Astrocyte (in vitro differentiated cells and primary cell): Measurements from ENCODE around the gene SMOC1. TPM values are rescaled to one million over a fixed set of nuclear protein-coding genes. Genes with fewer than 3 reads are reported as not detected.
A peak's percentile ranks its signal among the peaks of the same experiment; 100 is the strongest.

Experiments used
- DNase-seq: peaks from one replicate; pipeline ENCODE4 v3.0.0-alpha.2; 2010; ENCODE audit warnings: low read depth
- FAIRE-seq: peaks from 2 replicates; lab custom pipeline; 2011; peaks lifted over from hg19 to GRCh38; lab: Jason Lieb, UNC
- H2AFZ ChIP-seq: 2 replicates; pipeline ENCODE4 v1.6.0; 2012; ENCODE audit warnings: low read depth, low read length, inconsistent platforms
- H3K27ac ChIP-seq: 2 replicates; pipeline ENCODE4 v1.5.1; 2011; ENCODE audit warnings: low read depth, low read length, inconsistent platforms
- H3K27me3 ChIP-seq: 2 replicates; pipeline ENCODE4 v1.6.0; 2011; ENCODE audit warnings: low read length, inconsistent platforms; ENCODE audit not compliant: insufficient read depth
- H3K36me3 ChIP-seq: 2 replicates; pipeline ENCODE4 v1.5.1; 2011; ENCODE audit warnings: low read length, inconsistent platforms; ENCODE audit not compliant: insufficient read depth
- H3K4me1 ChIP-seq: 2 replicates; pipeline ENCODE4 v1.5.1; 2011; ENCODE audit warnings: low read length, inconsistent platforms; ENCODE audit not compliant: insufficient read depth
- H3K4me2 ChIP-seq: 2 replicates; pipeline ENCODE4 v1.6.0; 2012; ENCODE audit warnings: low read length, inconsistent platforms
- H3K4me3 ChIP-seq: 2 replicates; pipeline ENCODE4 v1.5.1; 2011; ENCODE audit warnings: low read depth, mild to moderate bottlenecking, low read length, inconsistent platforms; ENCODE audit not compliant: insufficient read depth
- H3K79me2 ChIP-seq: 2 replicates; pipeline ENCODE4 v1.6.0; 2012; ENCODE audit warnings: mild to moderate bottlenecking, low read length, inconsistent platforms; ENCODE audit not compliant: insufficient read depth
- H3K9ac ChIP-seq: 2 replicates; pipeline ENCODE4 v1.6.0; 2012; ENCODE audit warnings: mild to moderate bottlenecking, low read length, inconsistent platforms
- H3K9me3 ChIP-seq: 2 replicates; pipeline ENCODE4 v1.5.1; 2012; ENCODE audit warnings: low read depth, mild to moderate bottlenecking, low read length, inconsistent platforms; ENCODE audit not compliant: insufficient read depth
- H4K20me1 ChIP-seq: 2 replicates; pipeline ENCODE4 v1.6.0; 2012; ENCODE audit warnings: low read length, inconsistent platforms; ENCODE audit not compliant: insufficient read depth
- H3K27ac Mint-ChIP-seq: one replicate; pipeline ENCODE4 v1.8.0; 2021; ENCODE audit warnings: mild to moderate bottlenecking, mixed read lengths; ENCODE audit not compliant: unreplicated experiment
- H3K27me3 Mint-ChIP-seq: one replicate; pipeline ENCODE4 v1.8.0; 2021; ENCODE audit warnings: low read depth, mixed read lengths; ENCODE audit not compliant: unreplicated experiment
- H3K36me3 Mint-ChIP-seq: one replicate; pipeline ENCODE4 v1.8.0; 2021; ENCODE audit warnings: low read depth, mixed read lengths; ENCODE audit not compliant: unreplicated experiment
- H3K4me1 Mint-ChIP-seq: one replicate; pipeline ENCODE4 v1.8.0; 2021; ENCODE audit warnings: low read depth, mixed read lengths; ENCODE audit not compliant: unreplicated experiment
- H3K4me3 Mint-ChIP-seq: one replicate; pipeline ENCODE4 v1.8.0; 2021; ENCODE audit warnings: mild to moderate bottlenecking, moderate library complexity, mixed read lengths; ENCODE audit not compliant: unreplicated experiment
- H3K9me3 Mint-ChIP-seq: one replicate; pipeline ENCODE4 v1.8.0; 2021; ENCODE audit warnings: mild to moderate bottlenecking, mixed read lengths; ENCODE audit not compliant: unreplicated experiment
- EZH2 ChIP-seq: IDR thresholded peaks from 2 replicates; pipeline ENCODE4 v1.6.1; 2012; ENCODE audit warnings: mild to moderate bottlenecking, low read length, inconsistent platforms; ENCODE audit not compliant: insufficient read depth
- total RNA-seq: library from RNA; stranded (reverse); gene quantifications from 2 replicates; pipeline ENCODE4 v1.2.1, GENCODE V29; 2021
- TF ChIP-seq, protein P1 (sequence below): IDR thresholded peaks from 2 replicates; pipeline ENCODE4 v1.5.1; 2011; ENCODE audit warnings: low read depth, mild to moderate bottlenecking, inconsistent platforms, low read length, moderate library complexity; ENCODE audit not compliant: insufficient read depth

Gene SMOC1
- total RNA-seq, 1 donor from 2014 or later, result 0.16 TPM

DNA sequence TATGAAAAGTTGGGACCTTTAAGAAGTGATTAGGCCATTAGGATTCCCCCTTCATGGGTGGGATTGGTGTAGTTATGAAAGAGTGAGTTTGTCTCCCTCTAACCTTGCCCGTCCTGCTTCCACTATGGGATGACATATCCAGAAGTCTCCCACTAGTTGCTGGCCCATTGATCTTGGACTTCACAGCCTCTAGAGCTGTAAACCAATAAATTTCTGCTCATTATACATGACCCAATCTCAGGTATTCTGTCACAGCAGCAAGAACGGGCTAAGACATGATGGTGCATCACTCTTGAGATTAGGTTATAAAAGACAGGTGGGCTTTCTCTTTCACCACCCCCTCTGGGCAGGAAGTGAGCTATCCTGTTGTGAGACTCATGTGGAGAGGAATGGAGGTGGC is 8.6 kb upstream of the SMOC1 start:
- no peak for TF ChIP-seq EZH2
- TF ChIP-seq, protein P1, sequence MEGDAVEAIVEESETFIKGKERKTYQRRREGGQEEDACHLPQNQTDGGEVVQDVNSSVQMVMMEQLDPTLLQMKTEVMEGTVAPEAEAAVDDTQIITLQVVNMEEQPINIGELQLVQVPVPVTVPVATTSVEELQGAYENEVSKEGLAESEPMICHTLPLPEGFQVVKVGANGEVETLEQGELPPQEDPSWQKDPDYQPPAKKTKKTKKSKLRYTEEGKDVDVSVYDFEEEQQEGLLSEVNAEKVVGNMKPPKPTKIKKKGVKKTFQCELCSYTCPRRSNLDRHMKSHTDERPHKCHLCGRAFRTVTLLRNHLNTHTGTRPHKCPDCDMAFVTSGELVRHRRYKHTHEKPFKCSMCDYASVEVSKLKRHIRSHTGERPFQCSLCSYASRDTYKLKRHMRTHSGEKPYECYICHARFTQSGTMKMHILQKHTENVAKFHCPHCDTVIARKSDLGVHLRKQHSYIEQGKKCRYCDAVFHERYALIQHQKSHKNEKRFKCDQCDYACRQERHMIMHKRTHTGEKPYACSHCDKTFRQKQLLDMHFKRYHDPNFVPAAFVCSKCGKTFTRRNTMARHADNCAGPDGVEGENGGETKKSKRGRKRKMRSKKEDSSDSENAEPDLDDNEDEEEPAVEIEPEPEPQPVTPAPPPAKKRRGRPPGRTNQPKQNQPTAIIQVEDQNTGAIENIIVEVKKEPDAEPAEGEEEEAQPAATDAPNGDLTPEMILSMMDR, result no peak
- no peak for FAIRE-seq

DNA sequence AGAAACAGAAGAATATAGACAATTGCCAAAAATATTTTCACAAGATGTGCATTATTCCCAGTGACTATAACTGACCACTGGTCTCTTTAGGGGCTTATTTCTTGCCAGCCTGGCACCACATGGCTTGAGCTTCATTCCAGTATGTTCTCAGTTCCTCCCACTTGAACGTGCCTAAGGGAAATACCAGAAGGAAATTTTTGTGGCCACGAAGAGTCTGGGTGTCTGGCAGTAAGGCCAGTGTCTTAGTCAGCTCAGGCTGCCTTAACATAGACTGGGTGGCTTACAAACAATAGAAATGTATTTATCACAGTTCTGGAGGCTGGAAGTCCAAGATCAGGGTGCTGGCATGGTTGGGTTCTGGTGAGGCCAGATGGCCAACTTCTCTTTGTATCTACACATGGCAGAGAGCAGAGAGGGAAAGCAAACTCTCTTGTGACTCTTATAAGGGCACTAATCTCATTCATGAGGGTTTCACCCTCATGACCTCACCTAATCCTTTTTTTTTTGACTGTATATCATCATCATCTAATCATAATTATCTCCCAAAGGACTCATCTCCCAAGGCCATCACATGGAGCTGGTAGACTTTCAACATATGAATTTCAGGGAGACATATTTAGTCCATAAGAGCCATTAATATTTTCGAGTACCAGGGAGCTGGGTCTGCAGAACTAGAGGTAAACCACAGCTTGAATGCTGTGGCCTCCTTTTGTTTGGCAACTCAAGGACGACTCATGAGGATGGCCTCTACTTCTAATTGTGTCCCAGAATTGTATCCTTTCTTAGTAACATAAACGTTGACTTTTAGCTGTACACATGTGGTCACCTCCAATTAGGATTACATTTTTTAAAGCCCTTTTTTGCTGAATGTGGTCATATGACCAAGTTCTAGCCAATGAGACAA is 5.1 kb upstream of the SMOC1 start:
- H3K4me1 ChIP-seq, result no peaks in the 10 kb centered on the region
- H3K4me2 ChIP-seq, result no peak overlapping the region
- peak; percentile 63 for DNase-seq
- no peaks in the 10 kb centered on the region for H3K79me2 ChIP-seq
- no peak overlapping the region for H3K4me3 ChIP-seq
- no peak overlapping the region for H3K9ac ChIP-seq
- no peak overlapping the region for H2AFZ ChIP-seq
- Mint-ChIP-seq H3K27me3 (peaks cover 18% of the 10 kb centered on the region), H3K36me3 (no peaks in the 10 kb centered on the region), H3K4me1 (peaks cover 14% of the 10 kb centered on the region), H3K9me3 (peaks cover 6% of the 10 kb centered on the region), H3K4me3 (no peak overlapping the region), H3K27ac (peak overlapping the region; percentile 95)
- H3K27ac ChIP-seq, result no peak overlapping the region
- no peaks in the 10 kb centered on the region for H3K36me3 ChIP-seq
- TF ChIP-seq, protein P1, result no peak
- TF ChIP-seq EZH2, result no peak
- no peaks in the 10 kb centered on the region for H4K20me1 ChIP-seq
- FAIRE-seq, result no peak
- peaks cover 16% of the 10 kb centered on the region for H3K27me3 ChIP-seq
- no peaks in the 10 kb centered on the region for H3K9me3 ChIP-seq

More for the DNA sequence above, 8.6 kb upstream of the SMOC1 start:
- Mint-ChIP-seq H3K9me3 (peaks cover 13% of the 10 kb centered on the region), H3K27ac (no peak overlapping the region), H3K27me3 (peaks cover 1% of the 10 kb centered on the region), H3K36me3 (no peaks in the 10 kb centered on the region), H3K4me3 (no peak overlapping the region), H3K4me1 (peaks cover 14% of the 10 kb centered on the region)
- no peak for DNase-seq
- Histone ChIP-seq H2AFZ (no peak overlapping the region), H3K4me1 (no peaks in the 10 kb centered on the region), H3K79me2 (no peaks in the 10 kb centered on the region), H3K4me2 (no peak overlapping the region), H3K36me3 (no peaks in the 10 kb centered on the region), H3K9ac (no peak overlapping the region), H3K9me3 (no peaks in the 10 kb centered on the region), H4K20me1 (no peaks in the 10 kb centered on the region), H3K27ac (no peak overlapping the region), H3K4me3 (no peak overlapping the region), H3K27me3 (no peaks in the 10 kb centered on the region)

DNA sequence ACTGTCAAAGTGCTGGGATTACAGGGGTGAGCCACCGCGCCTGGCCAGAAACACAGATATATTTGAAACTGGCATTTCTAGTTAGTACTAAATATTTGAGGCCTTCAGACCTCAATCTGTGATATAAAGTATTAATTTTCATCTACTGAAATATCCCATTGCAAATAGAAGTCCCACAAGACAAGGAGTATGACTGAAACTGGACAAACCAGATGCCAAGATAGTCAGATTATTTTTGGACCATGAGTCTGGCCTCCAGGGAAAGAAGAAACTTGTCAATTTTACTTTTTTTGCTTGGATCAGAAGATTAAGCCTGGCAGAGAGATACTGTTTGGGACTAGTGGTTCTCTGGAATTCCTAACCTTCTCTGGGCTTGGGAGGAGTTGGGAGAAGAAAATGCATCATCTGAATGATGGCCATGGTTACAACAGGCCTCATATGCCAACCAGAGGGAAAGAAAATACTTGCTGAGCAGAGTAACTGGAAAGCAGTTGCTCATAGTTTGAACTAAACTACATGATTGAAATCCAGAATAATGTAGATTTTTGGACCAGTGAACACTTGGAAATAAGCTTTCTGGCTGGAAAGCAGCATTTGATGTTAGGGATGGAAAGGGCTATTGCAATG is 2.9 kb upstream of the SMOC1 start:
- no peak overlapping the region for H3K9ac ChIP-seq
- H2AFZ ChIP-seq, result no peak overlapping the region
- TF ChIP-seq EZH2, result no peak
- TF ChIP-seq, protein P1, result no peak
- H3K79me2 ChIP-seq, result no peaks in the 10 kb centered on the region
- H3K36me3 ChIP-seq, result no peaks in the 10 kb centered on the region
- H3K27me3 ChIP-seq, result peaks cover 29% of the 10 kb centered on the region
- no peak overlapping the region for H3K27ac Mint-ChIP-seq
- H3K36me3 Mint-ChIP-seq, result no peaks in the 10 kb centered on the region
- H3K4me1 ChIP-seq, result no peaks in the 10 kb centered on the region
- H3K9me3 Mint-ChIP-seq, result peaks cover 3% of the 10 kb centered on the region
- H4K20me1 ChIP-seq, result no peaks in the 10 kb centered on the region
- no peak overlapping the region for H3K4me2 ChIP-seq
- peaks cover 16% of the 10 kb centered on the region for H3K4me1 Mint-ChIP-seq
- H3K4me3 Mint-ChIP-seq, result no peak overlapping the region
- DNase-seq, result no peak
- no peak overlapping the region for H3K4me3 ChIP-seq
- no peak for FAIRE-seq
- peaks cover 34% of the 10 kb centered on the region for H3K27me3 Mint-ChIP-seq
- no peak overlapping the region for H3K27ac ChIP-seq
- no peaks in the 10 kb centered on the region for H3K9me3 ChIP-seq
